Keratinocyte (primary cell): ENCODE results near the gene CEACAM20. TPM values are rescaled to one million over a fixed set of nuclear protein-coding genes. Genes with fewer than 3 reads are reported as not detected.

Source experiments
- DNase-seq: peaks from one replicate; pipeline ENCODE4 v3.0.0-alpha.2; 2011; ENCODE audit warnings: low read depth, missing footprints, low spot score
- FAIRE-seq: peaks from 2 replicates; lab custom pipeline; 2011; peaks lifted over from hg19 to GRCh38; lab: Jason Lieb, UNC
- H2AFZ ChIP-seq: 2 replicates; pipeline ENCODE4 v1.6.0; 2012; ENCODE audit warnings: low read length, control low read depth, inconsistent platforms; ENCODE audit not compliant: control insufficient read depth
- H3K27ac ChIP-seq: 2 replicates; pipeline ENCODE4 v1.5.1; 2011; ENCODE audit warnings: low read length; ENCODE audit not compliant: control insufficient read depth, insufficient read depth
- H3K27me3 ChIP-seq: 3 replicates; pipeline ENCODE4 v1.6.0; 2011; ENCODE audit warnings: low read length; ENCODE audit not compliant: control insufficient read depth, insufficient read depth; ENCODE audit errors: extremely low read depth
- H3K36me3 ChIP-seq, 2 experiments: 2 replicates in 1 of 2; 3 replicates in 1 of 2; pipeline ENCODE4 v1.5.1; 2011; ENCODE audit warnings: low read length in 2 of 2, mild to moderate bottlenecking in 1 of 2; ENCODE audit not compliant: control insufficient read depth in 2 of 2, insufficient read depth in 2 of 2; ENCODE audit errors: extremely low read depth in 1 of 2
- H3K4me1 ChIP-seq: 3 replicates; pipeline ENCODE4 v1.5.1; 2011; ENCODE audit warnings: low read length; ENCODE audit not compliant: control insufficient read depth, insufficient read depth; ENCODE audit errors: extremely low read depth
- H3K4me2 ChIP-seq: 3 replicates; pipeline ENCODE4 v1.6.0; 2011; ENCODE audit warnings: low read depth, low read length; ENCODE audit not compliant: control insufficient read depth, insufficient read depth; ENCODE audit errors: extremely low read depth
- H3K4me3 ChIP-seq, 3 experiments: fragments of 200-600 bp in 1 of 3; sonication (generic) in 1 of 3; 2 replicates in 2 of 3; 3 replicates in 1 of 3; pipeline ENCODE4 v1.5.1; 2011 to 2016; ENCODE audit warnings: low read length in 3 of 3, mild to moderate bottlenecking in 3 of 3, control low read depth in 2 of 3, inconsistent platforms in 1 of 3, low read depth in 1 of 3, mixed read lengths in 1 of 3, mixed run types in 1 of 3, moderate library complexity in 1 of 3; ENCODE audit not compliant: control insufficient read depth in 2 of 3, insufficient read depth in 2 of 3; ENCODE audit errors: extremely low read depth in 1 of 3
- H3K79me2 ChIP-seq: 2 replicates; pipeline ENCODE4 v1.6.0; 2012; ENCODE audit warnings: low read length; ENCODE audit not compliant: control insufficient read depth, insufficient read depth
- H3K9ac ChIP-seq: 3 replicates; pipeline ENCODE4 v1.6.0; 2011; ENCODE audit warnings: low read length; ENCODE audit not compliant: control insufficient read depth, insufficient read depth; ENCODE audit errors: extremely low read depth
- H3K9me1 ChIP-seq: 3 replicates; pipeline ENCODE4 v1.6.0; 2011; ENCODE audit warnings: low read length; ENCODE audit not compliant: control insufficient read depth, insufficient read depth; ENCODE audit errors: extremely low read depth
- H3K9me3 ChIP-seq: 2 replicates; pipeline ENCODE4 v1.5.1; 2012; ENCODE audit warnings: low read depth, low read length; ENCODE audit not compliant: control insufficient read depth
- H4K20me1 ChIP-seq: 3 replicates; pipeline ENCODE4 v1.6.0; 2011; ENCODE audit warnings: low read length; ENCODE audit not compliant: control insufficient read depth, insufficient read depth; ENCODE audit errors: extremely low read depth
- EZH2 ChIP-seq: IDR thresholded peaks from one replicate; pipeline ENCODE4 v1.6.1; 2012; ENCODE audit warnings: inconsistent platforms, mild to moderate bottlenecking, low read length, moderate library complexity
- dilution Hi-C: fragments of 300-500 bp; cut with MboI; formaldehyde crosslinking; loops from one replicate; pipeline ENCODE4 v1.7.0; 2020; ENCODE audit warnings: low sequenced_read_pairs; ENCODE audit not compliant: extremely low pct_ligation_motif_present
- polyA plus RNA-seq, 5 experiments: library from polyadenylated mRNA; depleted of rRNA in 3 of 5; stranded (reverse) in 3 of 5; stranded (forward) in 1 of 5; unstranded in 1 of 5; fragments of >200 nt; gene quantifications; 1 replicate in 1 of 5; 2 replicates in 3 of 5; 3 replicates in 1 of 5; pipeline versions ENCODE4 v1.2.1 to v1.2.3, GENCODE V29; 2011 to 2012; ENCODE audit warnings: missing spikeins in 2 of 5, low read depth in 1 of 5, low replicate concordance in 1 of 5
- TF ChIP-seq, protein P1 (sequence below), 3 experiments: IDR thresholded peaks in 1 of 3; conservative IDR thresholded peaks in 1 of 3; optimal IDR thresholded peaks in 1 of 3; 2 replicates in 2 of 3; 3 replicates in 1 of 3; pipeline versions ENCODE3 to v1.5.1; 2011; ENCODE audit warnings: low read length in 3 of 3, mild to moderate bottlenecking in 3 of 3, moderate library complexity in 2 of 3, control low read depth in 1 of 3, inconsistent platforms in 1 of 3; ENCODE audit not compliant: insufficient read depth in 2 of 3; ENCODE audit errors: extremely low read depth in 1 of 3

Gene CEACAM20
- polyA plus RNA-seq, 1 donor (not counting 4 experiments of a cell fraction or from before 2014, with no cell fraction given), result not detected

- Histone ChIP-seq H3K4me1 (no peaks in the 10 kb centered on the region), H3K79me2 (no peaks in the 10 kb centered on the region), H3K4me3 (no peak overlapping the region), H3K27me3 (peaks cover 5% of the 10 kb centered on the region), H4K20me1 (peaks cover 2% of the 10 kb centered on the region), H3K9ac (no peak overlapping the region), H3K27ac (no peak overlapping the region), H3K4me2 (no peak overlapping the region), H3K36me3 (no peaks in the 10 kb centered on the region), H3K9me1 (no peaks in the 10 kb centered on the region), H2AFZ (no peak overlapping the region), H3K9me3 (no peaks in the 10 kb centered on the region)
- DNase-seq (no peak), FAIRE-seq (no peak)
- dilution Hi-C loops, result no loop called here
- TF ChIP-seq, protein P1, sequence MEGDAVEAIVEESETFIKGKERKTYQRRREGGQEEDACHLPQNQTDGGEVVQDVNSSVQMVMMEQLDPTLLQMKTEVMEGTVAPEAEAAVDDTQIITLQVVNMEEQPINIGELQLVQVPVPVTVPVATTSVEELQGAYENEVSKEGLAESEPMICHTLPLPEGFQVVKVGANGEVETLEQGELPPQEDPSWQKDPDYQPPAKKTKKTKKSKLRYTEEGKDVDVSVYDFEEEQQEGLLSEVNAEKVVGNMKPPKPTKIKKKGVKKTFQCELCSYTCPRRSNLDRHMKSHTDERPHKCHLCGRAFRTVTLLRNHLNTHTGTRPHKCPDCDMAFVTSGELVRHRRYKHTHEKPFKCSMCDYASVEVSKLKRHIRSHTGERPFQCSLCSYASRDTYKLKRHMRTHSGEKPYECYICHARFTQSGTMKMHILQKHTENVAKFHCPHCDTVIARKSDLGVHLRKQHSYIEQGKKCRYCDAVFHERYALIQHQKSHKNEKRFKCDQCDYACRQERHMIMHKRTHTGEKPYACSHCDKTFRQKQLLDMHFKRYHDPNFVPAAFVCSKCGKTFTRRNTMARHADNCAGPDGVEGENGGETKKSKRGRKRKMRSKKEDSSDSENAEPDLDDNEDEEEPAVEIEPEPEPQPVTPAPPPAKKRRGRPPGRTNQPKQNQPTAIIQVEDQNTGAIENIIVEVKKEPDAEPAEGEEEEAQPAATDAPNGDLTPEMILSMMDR (optimal IDR thresholded peaks at IDR 0.05 in 1 of 3, IDR thresholded peaks at IDR 0.05 in 1 of 3, conservative IDR thresholded peaks at IDR 0.05 in 1 of 3; ENCODE audit: extremely low read depth in 1 of 3, insufficient read depth in 2 of 3, low read length in 3 of 3), result no peak
- TF ChIP-seq EZH2, result no peak
Observed at GRCh38 chr19:44517146-44517545, 12.3 kb downstream of the CEACAM20 start.

GRCh38 chr19:44515907-44516306, 13.6 kb downstream of the CEACAM20 start:
- Histone ChIP-seq H3K27ac (no peak overlapping the region), H2AFZ (no peak overlapping the region), H3K9ac (no peak overlapping the region), H3K4me1 (no peaks in the 10 kb centered on the region), H3K79me2 (no peaks in the 10 kb centered on the region), H4K20me1 (peaks cover 2% of the 10 kb centered on the region), H3K9me3 (no peaks in the 10 kb centered on the region), H3K9me1 (no peaks in the 10 kb centered on the region), H3K27me3 (peaks cover 5% of the 10 kb centered on the region), H3K4me3 (no peak overlapping the region), H3K4me2 (no peak overlapping the region), H3K36me3 (no peaks in the 10 kb centered on the region)
- no peak for DNase-seq
- FAIRE-seq, result no peak
- TF ChIP-seq, protein P1 (optimal IDR thresholded peaks at IDR 0.05 in 1 of 3, IDR thresholded peaks at IDR 0.05 in 1 of 3, conservative IDR thresholded peaks at IDR 0.05 in 1 of 3; ENCODE audit: extremely low read depth in 1 of 3, insufficient read depth in 2 of 3, low read length in 3 of 3), result no peak
- TF ChIP-seq EZH2, result no peak
- dilution Hi-C loops, result no loop called here
